GM23248 (cell line): ENCODE measurements around the gene CCDC127. TPM values are rescaled to one million over a fixed set of nuclear protein-coding genes. Genes with fewer than 3 reads are reported as not detected.

Source experiments
- DNase-seq: peaks from one replicate; pipeline ENCODE4 v3.0.0-alpha.2; 2015
- H2AFZ ChIP-seq: fragments of 200-600 bp; sonication (generic); 2 replicates; pipeline ENCODE4 v1.6.1; 2016; ENCODE audit warnings: antibody characterized with exemption
- H3F3A ChIP-seq: fragments of 200-600 bp; sonication (generic); 2 replicates; pipeline ENCODE4 v1.6.1; 2016; ENCODE audit warnings: mild to moderate bottlenecking, antibody characterized with exemption, mixed run types; ENCODE audit not compliant: insufficient read depth
- H3K27ac ChIP-seq: fragments of 200-600 bp; sonication (generic); 2 replicates; pipeline ENCODE4 v1.5.1; 2016; ENCODE audit warnings: mild to moderate bottlenecking
- H3K27me3 ChIP-seq: fragments of 200-600 bp; sonication (generic); replicated peaks from 2 replicates; pipeline ENCODE4 v1.6.1; 2016; ENCODE audit warnings: mild to moderate bottlenecking; ENCODE audit not compliant: insufficient read depth
- H3K36me3 ChIP-seq: fragments of 200-600 bp; sonication (generic); 2 replicates; pipeline ENCODE4 v1.6.1; 2016; ENCODE audit warnings: low read depth, mild to moderate bottlenecking
- H3K4me1 ChIP-seq: fragments of 200-600 bp; sonication (generic); 2 replicates; pipeline ENCODE4 v1.6.1; 2016; ENCODE audit warnings: mild to moderate bottlenecking; ENCODE audit not compliant: insufficient read depth
- H3K4me2 ChIP-seq: fragments of 200-600 bp; sonication (generic); one replicate; pipeline ENCODE4 v1.6.1; 2016; ENCODE audit warnings: mild to moderate bottlenecking; ENCODE audit not compliant: unreplicated experiment
- H3K4me3 ChIP-seq: fragments of 200-600 bp; sonication (generic); 2 replicates; pipeline ENCODE4 v1.5.1; 2016; ENCODE audit warnings: mild to moderate bottlenecking
- H3K79me2 ChIP-seq: fragments of 200-600 bp; sonication (generic); 2 replicates; pipeline ENCODE4 v1.6.1; 2016; ENCODE audit warnings: mild to moderate bottlenecking; ENCODE audit not compliant: insufficient read depth
- H3K9ac ChIP-seq: fragments of 200-600 bp; sonication (generic); 2 replicates; pipeline ENCODE4 v1.6.1; 2016; ENCODE audit warnings: mild to moderate bottlenecking
- H3K9me2 ChIP-seq: fragments of 200-600 bp; sonication (generic); 2 replicates; pipeline ENCODE4 v1.6.1; 2016; ENCODE audit warnings: mixed run types, mild to moderate bottlenecking, moderate library complexity; ENCODE audit not compliant: insufficient read depth
- H3K9me3 ChIP-seq: fragments of 200-600 bp; sonication (generic); one replicate; pipeline ENCODE4 v1.6.1; 2017; ENCODE audit warnings: low read depth
- H4K20me1 ChIP-seq: fragments of 200-600 bp; sonication (generic); 2 replicates; pipeline ENCODE4 v1.6.0; 2016; ENCODE audit not compliant: insufficient read depth
- EZH2 ChIP-seq: fragments of 200-600 bp; sonication (generic); IDR thresholded peaks from 2 replicates; pipeline ENCODE4 v1.6.1; 2018; ENCODE audit warnings: antibody characterized with exemption, mild to moderate bottlenecking; ENCODE audit not compliant: insufficient read depth, poor library complexity, severe bottlenecking
- EZH2phosphoT487 ChIP-seq: fragments of 200-600 bp; sonication (generic); IDR thresholded peaks from 2 replicates; pipeline ENCODE4 v1.6.1; 2018; ENCODE audit warnings: antibody characterized with exemption, moderate library complexity, mild to moderate bottlenecking, low read depth; ENCODE audit not compliant: insufficient read depth
- WGBS, 2 experiments: methylation state at CpG; one replicate each; pipeline ENCODE4 v1.1.6; 2015 to 2017; ENCODE audit warnings: low lambda C conversion rate in 2 of 2, low coverage in 1 of 2; ENCODE audit errors: missing lambda C conversion rate in 2 of 2; 5-methylcytosine and 5-hydroxymethylcytosine counted together
- in situ Hi-C: fragments of 300-500 bp; cut with MboI; formaldehyde crosslinking; loops from 2 replicates; pipeline ENCODE4 v1.15.0; 2020
- polyA plus RNA-seq: library from polyadenylated mRNA; unstranded; fragments of >200 nt; fragmentation: Nextera tagmentation; extraction: Ambion mirVana; gene quantifications from 2 replicates; pipeline ENCODE4 v1.2.1, GENCODE V29; 2016
- total RNA-seq: library from RNA; depleted of rRNA; stranded (reverse); fragments of >200 nt; shearing (Covaris generic); gene quantifications from 2 replicates; pipeline ENCODE4 v1.2.3, GENCODE V29; 2014

CCDC127 gene
- total and polyA plus RNA-seq, 2 experiments from 2014 or later, result 6.3 to 11.3 TPM

DNA sequence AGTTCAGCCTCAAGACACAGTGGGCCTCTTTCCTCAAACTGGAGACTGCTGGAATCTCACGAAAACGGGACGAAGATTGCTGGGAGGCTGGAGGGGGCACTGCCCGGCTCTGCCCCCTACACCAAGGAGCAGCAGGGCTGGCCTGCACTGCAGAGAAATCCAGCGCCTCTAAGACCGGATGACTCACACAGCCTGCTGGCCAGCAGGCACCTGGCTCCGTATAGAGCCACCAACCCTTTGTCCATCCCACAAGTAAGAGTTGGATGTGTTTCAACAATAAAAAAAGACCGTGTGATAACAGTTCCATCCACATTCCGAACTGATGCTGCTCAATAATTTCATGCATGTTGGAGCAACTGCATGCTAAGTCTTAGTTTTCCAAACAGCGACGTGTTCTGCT, 11.5 kb downstream of the CCDC127 start:
- 79 to 80% methylated on average over 11 of the region's 11 CpGs for WGBS, 2 experiments
- Histone ChIP-seq H3K36me3 (peaks cover 11% of the 10 kb centered on the region; the same call in 1 of the 2 replicates), H3K79me2 (peaks cover 59% of the 10 kb centered on the region), H3K9me2 (no peaks in the 10 kb centered on the region), H3K4me1 (no peaks in the 10 kb centered on the region), H2AFZ (no peak overlapping the region), H3K9ac (no peak overlapping the region), H3K4me3 (no peak overlapping the region), H3K4me2 (no peak overlapping the region), H4K20me1 (peaks cover 10% of the 10 kb centered on the region; the same call in 1 of the 2 replicates), H3K9me3 (no peaks in the 10 kb centered on the region), H3K27ac (no peak overlapping the region), H3K27me3 (no peaks in the 10 kb centered on the region), H3F3A (no peaks in the 10 kb centered on the region)
- no peak for TF ChIP-seq EZH2phosphoT487
- TF ChIP-seq EZH2, result no peak
- no peak for DNase-seq
- in situ Hi-C loops, result no loop called here

DNA sequence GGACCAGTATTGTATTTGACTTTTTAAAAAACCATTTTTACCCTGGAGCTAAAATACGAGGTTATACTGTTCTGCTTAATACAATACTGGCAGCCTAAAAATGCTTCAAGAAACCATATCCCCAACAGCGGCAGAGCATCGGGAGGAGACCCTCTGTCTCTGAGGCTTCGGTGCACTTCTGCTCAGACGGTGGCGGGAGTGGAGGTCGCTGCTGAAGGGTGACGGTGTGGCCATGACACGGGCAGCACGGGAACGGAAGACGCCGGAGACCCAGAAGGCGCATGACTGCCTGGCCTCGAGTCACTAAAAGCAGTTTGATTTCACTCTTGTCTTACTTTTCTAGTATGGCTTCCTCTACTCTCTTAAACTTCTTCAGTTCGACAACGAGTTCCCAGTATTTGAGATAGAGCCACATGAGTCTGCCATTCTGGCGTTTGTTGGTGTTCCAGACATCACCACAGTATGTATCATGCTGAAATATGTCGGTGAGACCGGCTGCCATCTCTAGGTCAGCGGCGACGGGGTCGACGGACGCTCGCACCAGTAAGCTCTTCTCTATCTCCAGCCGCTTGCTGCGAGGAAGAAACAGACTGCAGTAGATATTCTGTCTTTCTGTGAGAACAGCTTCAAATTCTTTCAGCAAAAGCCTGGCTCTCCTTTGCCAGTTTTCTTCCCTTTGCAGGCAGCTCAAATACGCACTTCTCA, 12.8 kb downstream of the CCDC127 start:
- Histone ChIP-seq H3K27me3 (no peaks in the 10 kb centered on the region), H3K9me3 (no peaks in the 10 kb centered on the region), H3K4me1 (no peaks in the 10 kb centered on the region), H2AFZ (no peak overlapping the region), H3K4me3 (no peak overlapping the region), H3F3A (no peaks in the 10 kb centered on the region), H3K27ac (no peak overlapping the region), H3K9ac (no peak overlapping the region), H4K20me1 (peaks cover 9% of the 10 kb centered on the region; the same call in 1 of the 2 replicates), H3K79me2 (peaks cover 60% of the 10 kb centered on the region), H3K4me2 (no peak overlapping the region), H3K9me2 (no peaks in the 10 kb centered on the region), H3K36me3 (peaks cover 11% of the 10 kb centered on the region; the same call in 1 of the 2 replicates)
- in situ Hi-C loops, result no loop called here
- no peak for TF ChIP-seq EZH2phosphoT487
- no peak for TF ChIP-seq EZH2
- DNase-seq, result no peak
- 97 to 98% methylated on average over 30 of the region's 30 CpGs for WGBS, 2 experiments

- Histone ChIP-seq H3K4me3 (no peak overlapping the region), H3K27me3 (no peaks in the 10 kb centered on the region), H2AFZ (no peak overlapping the region), H4K20me1 (peaks cover 6% of the 10 kb centered on the region; the same call in 1 of the 2 replicates), H3K9ac (no peak overlapping the region), H3K9me2 (no peaks in the 10 kb centered on the region), H3K9me3 (no peaks in the 10 kb centered on the region), H3K36me3 (peaks cover 11% of the 10 kb centered on the region; the same call in 1 of the 2 replicates), H3K4me2 (no peak overlapping the region), H3K27ac (no peak overlapping the region), H3K4me1 (no peaks in the 10 kb centered on the region), H3K79me2 (peaks cover 53% of the 10 kb centered on the region), H3F3A (no peaks in the 10 kb centered on the region)
- no peak for TF ChIP-seq EZH2phosphoT487
- TF ChIP-seq EZH2, result no peak
- no peak for DNase-seq
- in situ Hi-C loops, result no loop called here
Measured at GRCh38 chr5:204462-204861, 13.5 kb downstream of the CCDC127 start.

DNA sequence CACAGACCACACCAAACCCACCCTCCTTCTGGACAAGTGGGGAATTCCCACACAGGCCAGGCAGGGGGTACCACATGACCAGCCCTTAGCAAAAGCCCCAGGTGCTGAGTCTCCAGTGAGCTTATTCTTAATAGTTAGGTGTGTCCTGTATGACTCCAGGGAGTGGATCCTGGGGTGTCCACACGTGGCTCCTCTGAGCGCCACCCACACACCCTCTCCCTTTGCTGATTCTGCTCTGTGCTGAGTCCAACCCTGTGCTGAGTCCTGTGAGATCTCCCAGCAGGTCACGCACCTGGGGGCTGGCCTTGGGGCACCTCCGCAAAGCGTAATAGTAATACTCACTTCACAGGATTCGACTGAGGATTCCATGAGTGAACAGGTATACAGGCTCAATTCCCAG, 14.0 kb downstream of the CCDC127 start:
- no peaks in the 10 kb centered on the region for H3F3A ChIP-seq
- H3K27me3 ChIP-seq, result no peaks in the 10 kb centered on the region
- no peak overlapping the region for H3K4me2 ChIP-seq
- H4K20me1 ChIP-seq, result peaks cover 6% of the 10 kb centered on the region; the same call in 1 of the 2 replicates
- no peak for DNase-seq
- no peak overlapping the region for H2AFZ ChIP-seq
- no peak overlapping the region for H3K27ac ChIP-seq
- no peak for TF ChIP-seq EZH2
- TF ChIP-seq EZH2phosphoT487, result no peak
- no peak overlapping the region for H3K4me3 ChIP-seq
- no peaks in the 10 kb centered on the region for H3K4me1 ChIP-seq
- peaks cover 53% of the 10 kb centered on the region for H3K79me2 ChIP-seq
- no peaks in the 10 kb centered on the region for H3K9me3 ChIP-seq
- no peaks in the 10 kb centered on the region for H3K9me2 ChIP-seq
- WGBS, 2 experiments, result 91 to 93% methylated on average over 6 of the region's 6 CpGs
- in situ Hi-C loops, result no loop called here
- H3K9ac ChIP-seq, result no peak overlapping the region
- peaks cover 11% of the 10 kb centered on the region; the same call in 1 of the 2 replicates for H3K36me3 ChIP-seq
